ENCODE measurements around the gene SFR1.
A peak's percentile ranks its signal among the peaks of the same experiment; 100 is the strongest.

The SFR1 gene

DNA sequence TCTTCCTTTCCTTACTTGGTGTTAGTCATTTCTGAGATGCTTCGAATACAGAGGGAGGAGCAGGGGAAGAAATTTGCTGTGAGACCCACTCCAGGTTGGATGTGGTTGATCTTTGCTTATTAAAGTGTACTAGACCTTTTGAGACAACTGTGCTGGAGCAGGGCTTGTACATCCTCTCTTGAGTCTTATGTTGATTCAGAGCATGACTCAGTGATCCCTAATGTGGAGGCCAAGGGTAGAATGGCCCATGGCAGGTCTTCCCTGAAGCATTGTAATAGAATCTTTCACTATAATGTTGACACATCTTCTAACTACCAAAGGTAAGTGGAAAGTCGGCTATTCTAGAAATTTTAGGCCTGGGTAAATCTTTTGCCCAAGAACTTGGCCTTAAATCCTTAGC lies 17.0 kb upstream of the SFR1 start:
- no peak for DNase-seq (ENCODE audit: low read depth in 2 of 2)

DNA sequence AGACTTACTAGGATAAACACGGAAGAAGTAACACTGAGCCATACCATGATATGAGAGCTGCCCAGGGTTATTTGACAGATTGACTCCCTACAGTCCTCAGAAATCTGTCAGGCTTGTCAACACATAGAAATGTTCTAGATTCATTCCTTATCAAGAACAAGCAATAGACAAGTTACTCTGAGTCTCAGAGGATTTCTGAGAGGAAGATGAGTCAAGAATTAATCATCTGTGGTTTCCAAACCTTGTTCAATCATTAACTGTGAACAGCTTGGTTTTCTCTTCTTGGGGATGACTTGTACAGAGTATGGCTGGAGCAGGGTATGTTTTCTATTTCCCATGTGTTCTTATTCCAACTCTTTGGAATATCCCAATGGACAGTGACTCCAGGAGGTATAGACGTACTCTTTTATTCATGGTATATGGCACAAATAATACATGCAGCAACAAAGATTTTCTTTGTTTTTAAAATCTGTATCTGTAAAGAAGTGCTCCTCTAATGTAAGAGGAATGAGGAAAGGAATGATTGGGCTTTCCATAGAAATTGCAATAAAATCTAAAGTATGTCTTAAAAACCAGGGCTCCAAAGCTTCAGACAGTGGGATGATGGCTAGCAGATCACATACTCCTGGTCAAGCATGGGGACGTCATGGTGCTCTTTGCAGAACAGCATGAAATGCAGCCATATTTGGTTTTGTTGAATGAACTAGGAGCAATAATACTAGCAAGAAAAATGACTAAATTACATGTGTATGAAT lies 11.9 kb upstream of the SFR1 start:
- no peak for DNase-seq (ENCODE audit: low read depth in 2 of 2)

DNA sequence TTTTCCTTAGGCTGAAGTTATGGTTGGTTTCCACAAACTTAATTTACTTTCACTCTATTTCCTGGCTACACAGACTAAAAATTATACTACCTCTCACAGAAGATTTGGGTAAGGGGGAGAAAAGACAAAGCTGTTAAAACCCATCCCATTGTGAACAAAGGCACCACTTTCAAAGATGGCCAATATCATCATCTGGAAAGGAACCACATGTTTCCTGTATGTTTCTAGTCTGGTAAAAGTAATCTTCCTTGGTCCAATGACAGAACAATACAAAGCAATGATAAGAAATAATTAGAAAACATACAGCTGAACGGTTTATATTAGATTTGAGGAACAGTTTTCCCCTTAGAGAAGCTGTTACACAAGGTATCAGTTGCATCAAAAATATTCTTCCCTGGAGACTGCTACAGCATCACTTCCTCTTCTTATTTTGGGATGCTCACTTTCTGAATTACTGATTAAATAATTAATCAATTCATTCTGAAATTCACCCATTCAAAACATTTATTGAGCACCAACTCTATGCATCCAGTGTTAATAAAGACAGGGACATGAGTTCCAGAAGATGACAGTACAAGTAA lies 8.5 kb upstream of the SFR1 start:
- no peak for DNase-seq (ENCODE audit: low read depth in 2 of 2)

DNA sequence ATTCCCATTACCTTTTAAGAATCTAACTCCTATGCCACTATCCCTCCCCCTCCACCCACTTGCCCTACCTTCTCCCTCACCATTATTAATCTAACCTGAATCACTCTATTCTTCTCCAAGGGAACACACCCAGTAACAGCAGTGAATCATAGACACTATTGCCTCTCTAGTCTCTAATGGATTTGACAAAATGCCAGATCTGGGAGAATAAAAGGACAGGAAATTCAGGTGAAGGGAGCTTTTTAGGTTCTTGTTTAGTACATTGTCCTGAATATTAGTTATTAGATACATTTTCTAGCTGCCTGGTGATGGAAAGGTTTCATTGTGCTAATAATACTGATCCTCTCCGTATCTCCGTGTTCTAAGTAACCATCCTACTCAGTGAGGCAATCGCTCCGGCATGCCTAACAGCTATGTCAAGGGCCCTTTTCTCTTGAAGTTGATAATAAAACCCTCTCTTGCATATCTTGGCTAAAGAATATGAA lies 4.1 kb upstream of the SFR1 start:
- DNase-seq (ENCODE audit: low read depth in 2 of 2) = no peak

DNA sequence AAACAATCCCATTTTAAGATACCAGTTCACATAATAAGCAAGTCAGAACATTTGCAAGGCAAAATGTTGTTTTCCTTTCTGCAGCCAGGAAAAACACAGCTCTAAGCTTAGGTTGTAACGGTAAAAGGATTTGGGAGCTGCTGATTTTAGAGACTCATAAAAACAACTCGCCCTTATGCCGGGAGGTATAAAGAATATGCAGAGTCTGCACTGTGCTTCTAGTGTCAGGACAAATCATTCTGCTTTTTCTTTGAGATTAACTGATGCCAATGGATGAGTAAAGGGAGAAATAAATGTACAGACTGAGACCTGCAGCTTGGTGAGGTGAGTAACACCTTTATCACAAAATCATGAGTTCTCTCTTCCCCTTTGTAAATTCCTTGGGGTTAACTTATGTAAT lies 2.0 kb upstream of the SFR1 start:
- DNase-seq (ENCODE audit: low read depth in 2 of 2) = no peak

DNA sequence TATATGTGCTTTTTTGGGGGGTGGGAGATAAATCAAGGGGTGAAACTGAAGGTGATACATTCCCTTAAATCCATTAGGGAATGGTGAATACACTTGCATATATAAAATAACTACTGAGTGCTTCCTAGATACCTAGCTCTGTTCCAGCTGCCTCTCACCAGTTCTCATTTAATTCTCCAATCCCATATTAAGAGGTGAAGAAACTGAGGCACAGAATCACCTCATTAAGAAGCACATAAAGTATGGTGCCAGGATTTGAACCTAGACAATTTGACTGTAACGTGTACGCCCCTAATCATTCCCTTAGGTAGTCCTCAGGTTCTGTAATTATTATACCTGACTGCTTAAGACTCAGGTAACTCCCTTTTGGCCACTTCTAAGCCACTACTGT lies 1.5 kb upstream of the SFR1 start:
- no peak for DNase-seq (ENCODE audit: low read depth in 2 of 2)

DNA sequence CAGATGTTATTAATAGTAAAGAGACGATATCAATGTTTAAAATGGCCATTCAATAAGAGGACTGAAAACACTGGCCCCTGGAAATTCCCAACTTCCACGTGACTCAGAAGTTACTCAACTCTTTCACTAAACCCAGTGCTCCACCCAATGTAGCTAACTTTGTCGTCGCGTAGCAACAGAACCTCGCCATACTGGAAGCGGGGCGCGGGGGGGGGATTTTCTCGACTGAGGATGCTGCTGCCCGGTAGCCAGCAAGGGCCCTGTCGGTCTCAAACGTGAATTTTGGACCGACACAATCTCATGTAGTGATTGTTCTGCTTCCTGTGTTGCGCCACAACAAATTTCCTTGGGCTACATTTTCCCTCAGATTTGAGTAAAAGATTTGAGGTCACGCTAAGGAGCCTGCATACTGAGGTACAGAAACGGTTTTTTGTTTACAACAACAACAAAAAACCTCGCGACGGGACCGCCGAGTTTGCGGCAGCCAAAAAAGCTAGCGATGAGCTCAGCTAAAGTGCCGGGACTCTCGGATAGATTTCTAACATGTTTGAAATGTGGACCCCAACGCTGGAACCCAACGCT lies 977 bp upstream of the SFR1 start:
- DNase-seq (ENCODE audit: low read depth in 2 of 2) = peak; percentile 45 to 69

DNA sequence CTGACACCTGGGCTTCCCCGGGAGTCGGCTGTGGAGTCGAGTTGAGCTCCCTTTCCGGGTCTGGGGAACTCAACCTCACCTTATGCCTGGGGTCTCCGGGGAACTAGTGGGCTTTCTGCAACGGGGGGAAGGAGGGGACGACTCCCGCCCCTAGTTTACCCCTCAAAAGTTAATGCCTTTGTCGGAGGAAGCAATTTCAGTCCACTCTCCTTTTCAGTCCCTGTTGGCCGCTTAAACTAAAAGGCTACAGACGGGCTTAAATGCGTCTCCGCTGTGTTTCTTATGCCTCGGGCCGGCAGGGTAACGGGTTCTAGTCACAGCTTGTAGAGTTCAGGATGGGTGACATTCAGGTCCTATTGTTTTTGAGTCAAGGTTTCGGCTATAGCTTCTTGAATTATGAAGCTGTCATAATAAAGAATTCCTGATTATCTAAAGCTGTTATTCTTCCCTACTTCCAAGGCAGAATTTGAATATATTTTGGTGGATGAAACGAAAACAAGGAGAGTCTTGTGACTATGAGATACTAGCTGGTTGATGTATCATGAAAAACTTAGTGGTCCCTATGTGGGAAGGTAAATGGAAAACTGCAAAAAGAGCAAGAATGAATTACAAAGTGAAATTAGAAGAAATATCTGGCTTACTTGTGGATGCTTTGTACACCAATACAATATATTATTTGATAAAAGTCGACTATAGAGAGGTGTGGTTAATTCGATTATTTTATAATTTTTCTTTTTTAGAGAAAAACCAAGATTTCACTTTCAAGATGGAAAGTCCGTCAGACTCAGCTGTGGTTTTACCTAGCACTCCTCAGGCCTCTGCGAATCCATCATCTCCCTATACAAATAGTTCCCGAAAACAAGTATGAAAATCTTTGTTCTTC lies 495 bp downstream of the SFR1 start:
- DNase-seq (ENCODE audit: low read depth in 2 of 2) = no peak

DNA sequence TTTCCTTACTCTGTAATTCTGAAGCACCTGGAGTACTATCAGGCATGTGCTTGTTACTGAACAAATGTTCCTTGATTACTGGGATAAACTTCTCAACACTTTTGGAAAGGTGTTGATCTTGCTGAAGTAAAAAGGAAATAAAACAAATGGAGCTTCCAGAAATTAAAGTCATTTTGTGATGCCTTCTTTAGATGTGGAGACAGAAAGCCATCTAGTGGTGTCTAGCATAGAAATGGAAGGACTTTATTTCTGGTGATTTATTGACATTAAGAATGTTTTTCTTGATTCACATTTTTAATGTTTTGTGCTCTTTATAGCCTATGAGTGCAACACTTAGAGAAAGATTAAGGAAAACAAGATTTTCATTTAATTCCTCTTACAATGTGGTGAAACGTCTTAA lies 1.4 kb downstream of the SFR1 start:
- no peak for DNase-seq (ENCODE audit: low read depth in 2 of 2)

DNA sequence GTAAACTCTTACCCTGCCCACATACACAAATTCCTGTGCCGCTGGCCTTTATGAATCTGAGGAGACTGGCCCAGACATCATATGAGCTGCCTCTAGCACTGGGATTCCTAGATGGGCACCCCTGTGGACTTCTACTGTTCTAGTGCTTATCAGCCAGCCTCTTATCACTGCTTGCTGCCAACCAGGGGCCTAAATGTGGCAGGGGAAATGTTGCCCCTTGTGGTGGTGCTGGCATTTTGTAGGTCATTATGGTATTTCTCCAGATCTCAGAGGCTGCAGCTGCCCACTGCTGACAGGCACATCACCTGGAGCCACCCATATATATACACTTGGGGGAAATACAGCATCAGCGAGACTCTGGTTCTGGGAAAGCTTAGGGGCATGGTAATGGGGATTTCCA lies 5.4 kb downstream of the SFR1 start:
- no peak for DNase-seq (ENCODE audit: low read depth in 2 of 2)

DNA sequence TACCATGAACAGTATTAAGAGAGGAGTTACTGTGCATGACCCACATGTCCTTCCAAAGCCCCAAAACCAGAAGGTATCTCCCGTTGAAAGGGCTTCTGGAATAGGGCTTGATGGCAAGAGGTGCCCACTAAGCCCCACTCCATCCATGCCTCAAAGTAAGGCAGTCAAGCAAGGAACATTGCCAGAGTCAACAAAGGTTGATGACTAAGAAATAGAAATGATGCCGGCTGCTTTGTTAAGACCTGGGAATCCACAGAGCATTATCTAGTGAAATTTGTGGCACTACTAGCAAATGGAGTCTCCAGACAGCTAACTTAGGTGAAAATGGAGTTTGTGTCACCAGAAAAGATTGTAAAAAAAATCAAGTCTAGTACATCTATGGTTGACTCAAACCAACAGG lies 6.2 kb downstream of the SFR1 start:
- no peak for DNase-seq (ENCODE audit: low read depth in 2 of 2)

DNA sequence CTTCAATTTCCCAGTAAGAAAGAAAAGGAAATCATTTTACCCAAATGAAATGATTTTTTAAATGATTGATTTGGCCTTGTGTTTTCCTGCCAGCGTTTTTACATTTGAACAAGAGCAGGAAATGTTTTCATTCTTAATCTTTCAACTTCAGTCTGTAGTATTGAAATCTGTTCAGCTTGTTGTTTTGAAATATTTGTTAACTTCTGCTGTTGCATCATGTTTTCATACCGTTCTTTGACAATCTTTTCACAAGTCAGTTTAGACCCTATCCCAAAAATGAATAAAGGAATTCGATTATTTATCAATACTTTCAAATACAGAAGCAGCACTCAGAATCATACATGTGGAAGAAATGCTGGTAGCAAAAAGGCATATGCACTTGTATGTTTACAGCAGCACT lies 8.1 kb downstream of the SFR1 start:
- DNase-seq (ENCODE audit: low read depth in 2 of 2) = no peak

DNA sequence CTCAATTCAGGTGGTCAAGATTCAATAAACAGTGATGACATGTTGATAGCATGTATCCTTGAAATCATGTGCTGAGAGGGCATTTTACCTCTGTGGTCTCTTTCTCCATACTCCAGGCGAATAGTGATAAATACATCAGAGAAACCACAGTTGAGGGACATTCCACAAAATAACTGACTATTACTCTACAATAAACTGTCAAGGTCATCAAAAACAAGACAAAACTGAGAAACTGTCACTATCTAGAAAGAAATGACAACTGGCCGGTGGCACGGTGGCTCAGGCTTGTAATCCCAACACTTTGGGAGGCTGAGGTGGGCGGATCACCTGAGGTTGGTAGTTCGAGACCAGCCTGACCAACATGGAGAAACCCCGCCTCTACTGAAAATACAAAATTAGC lies 16.2 kb downstream of the SFR1 start:
- no peak for DNase-seq (ENCODE audit: low read depth in 2 of 2)

DNA sequence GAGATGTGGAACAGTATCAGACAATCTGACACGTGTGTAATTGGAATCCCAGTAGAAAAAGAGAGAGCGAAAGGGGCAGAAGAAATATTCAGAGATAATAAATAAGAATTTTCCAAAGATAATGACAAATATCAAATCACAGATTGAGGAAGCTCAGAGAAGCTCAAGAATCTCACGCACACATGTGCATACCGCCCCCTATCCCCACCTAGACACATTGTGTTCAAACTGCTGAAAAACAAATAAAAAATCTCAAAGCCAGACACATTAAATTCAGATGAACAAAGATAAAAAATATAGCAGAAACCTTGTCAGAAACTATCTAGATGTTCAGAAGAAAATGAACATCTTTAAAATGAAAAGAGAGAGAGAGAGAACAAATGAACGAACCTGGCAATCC lies 17.2 kb downstream of the SFR1 start:
- DNase-seq (ENCODE audit: low read depth in 2 of 2) = no peak

DNA sequence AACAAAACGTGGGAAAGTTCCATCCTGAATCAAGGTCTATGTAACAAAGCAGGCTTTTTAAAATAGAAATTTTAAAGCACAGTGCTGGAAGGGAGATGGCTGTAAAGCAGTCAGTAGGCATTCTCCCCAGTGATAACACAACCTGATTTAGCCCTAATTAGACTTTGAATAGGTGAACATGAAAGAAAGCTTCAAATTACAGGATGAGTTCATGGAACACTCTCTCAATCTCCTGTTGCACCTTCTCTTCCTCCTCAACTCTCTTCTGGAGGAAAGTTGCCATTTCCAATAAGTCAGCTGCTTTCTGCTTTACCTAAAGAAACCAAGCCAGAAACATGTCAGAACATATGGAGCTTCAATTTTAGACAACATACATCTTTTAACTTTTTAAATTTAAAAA lies 20.1 kb downstream of the SFR1 start:
- no peak for DNase-seq (ENCODE audit: low read depth in 2 of 2)

DNA sequence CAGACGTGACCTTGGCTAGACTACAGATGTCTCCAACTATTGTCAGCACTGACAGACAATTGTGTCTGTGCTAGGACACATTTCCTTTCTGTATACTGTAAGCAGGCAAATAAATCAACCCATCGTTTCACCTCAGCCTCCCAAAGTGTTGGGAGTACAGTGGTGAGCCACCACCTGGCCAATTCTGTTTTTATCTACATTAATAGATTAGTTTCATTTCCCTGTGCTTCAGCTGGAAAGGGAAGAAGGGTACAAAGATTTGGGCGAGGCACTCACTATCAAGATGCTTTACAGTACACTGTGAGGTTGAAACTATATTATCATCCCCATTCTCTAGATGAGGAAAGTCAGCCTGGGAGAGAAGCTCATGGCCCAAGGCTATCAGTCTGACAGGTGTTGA lies 21.9 kb downstream of the SFR1 start:
- no peak for DNase-seq (ENCODE audit: low read depth in 2 of 2)

DNA sequence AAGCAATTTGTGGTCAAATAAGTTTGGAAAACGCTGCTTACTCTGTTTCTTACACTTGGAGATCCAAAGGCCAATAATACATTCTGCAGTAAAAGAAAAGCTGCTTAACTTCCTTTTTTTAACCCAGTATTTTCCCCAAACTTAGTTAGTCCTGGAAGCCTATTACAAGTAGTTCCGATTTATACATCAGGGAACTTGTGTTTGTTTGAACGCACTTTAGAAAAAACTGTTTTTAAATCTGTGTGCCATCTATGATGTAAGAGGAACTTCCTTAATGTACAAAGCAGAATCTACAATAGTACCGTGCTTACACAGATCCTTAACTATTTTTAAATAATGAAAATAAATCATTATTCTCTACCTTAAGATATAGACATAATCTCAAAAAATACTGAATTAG lies 23.0 kb downstream of the SFR1 start:
- no peak for DNase-seq (ENCODE audit: low read depth in 2 of 2)

DNA sequence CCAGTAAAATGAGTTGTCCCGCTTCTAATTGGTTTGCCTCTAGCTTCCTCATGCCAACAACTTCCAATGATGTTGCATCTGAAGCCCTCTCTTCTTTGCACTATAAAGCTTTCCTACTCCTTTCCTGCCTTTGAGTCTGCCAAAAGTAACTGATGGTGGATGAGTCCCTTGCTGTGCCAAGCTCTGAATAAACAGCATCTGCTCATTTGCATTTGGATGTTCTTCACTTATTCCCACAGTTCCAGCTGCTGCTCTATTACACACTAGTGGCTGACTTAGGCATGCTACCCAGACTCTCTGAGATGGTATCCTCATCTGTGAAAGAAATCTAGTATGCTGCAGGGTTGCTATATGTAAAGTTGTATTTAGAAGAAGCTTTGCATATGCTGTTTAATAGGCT lies 24.9 kb downstream of the SFR1 start:
- no peak for DNase-seq (ENCODE audit: low read depth in 2 of 2)

DNA sequence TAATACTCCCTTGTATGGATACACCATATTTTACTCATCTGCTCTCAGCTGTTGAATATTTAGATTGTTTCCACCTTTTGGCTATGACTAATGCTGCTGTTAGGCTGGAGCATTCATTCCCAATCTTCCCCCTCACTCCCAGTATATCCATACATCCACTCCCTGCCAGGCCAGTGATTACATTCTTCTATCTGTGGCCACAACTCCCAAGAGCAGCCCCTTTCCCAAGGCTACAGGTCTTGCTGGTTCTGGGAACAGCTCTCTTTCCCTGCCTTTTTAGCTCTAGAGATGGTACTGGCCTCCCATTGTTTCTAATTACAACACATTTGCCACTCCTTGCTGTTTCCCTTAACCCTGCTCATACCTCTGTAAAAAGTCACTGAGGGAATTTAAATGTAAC lies 28.2 kb downstream of the SFR1 start:
- no peak for DNase-seq (ENCODE audit: low read depth in 2 of 2)

DNA sequence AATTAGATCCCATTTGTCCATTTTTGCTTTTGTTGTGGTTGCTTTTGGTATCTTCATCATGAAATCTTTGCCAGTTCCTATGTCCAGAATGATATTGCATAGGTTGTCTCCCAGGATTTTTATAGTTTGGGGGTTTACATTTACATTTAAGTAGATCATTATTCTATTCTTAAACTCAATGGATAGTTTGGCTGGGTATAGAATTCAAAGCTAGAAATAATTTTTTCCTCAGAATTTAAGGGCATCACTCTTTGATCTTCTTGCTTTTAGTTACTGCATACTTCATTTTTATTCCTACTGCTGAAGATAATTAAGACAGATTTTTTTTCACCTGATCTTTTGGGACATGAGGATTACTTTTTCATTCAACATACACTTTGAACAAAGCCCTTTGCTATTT lies 29.8 kb downstream of the SFR1 start:
- DNase-seq (ENCODE audit: low read depth in 2 of 2) = no peak

DNA sequence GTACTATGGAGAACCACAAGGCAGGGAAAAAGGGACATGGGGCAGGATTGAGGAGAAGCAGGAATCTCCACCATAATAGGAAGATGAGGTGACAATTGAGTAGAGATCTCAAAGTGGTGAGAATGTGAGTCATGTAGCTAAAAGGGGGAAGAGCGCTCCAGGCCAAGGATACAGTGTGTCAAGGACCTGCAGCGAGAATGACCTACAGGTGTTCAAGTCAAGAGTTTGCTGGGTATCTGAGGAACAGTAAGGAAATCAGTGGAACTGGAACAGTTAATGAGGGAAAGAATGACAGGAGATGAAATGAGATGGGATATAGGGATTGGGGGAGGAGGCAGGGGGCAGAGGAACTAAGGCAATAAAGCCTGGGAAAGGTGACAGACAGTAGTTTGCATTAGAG lies 33.6 kb downstream of the SFR1 start:
- no peak for DNase-seq (ENCODE audit: low read depth in 2 of 2)

DNA sequence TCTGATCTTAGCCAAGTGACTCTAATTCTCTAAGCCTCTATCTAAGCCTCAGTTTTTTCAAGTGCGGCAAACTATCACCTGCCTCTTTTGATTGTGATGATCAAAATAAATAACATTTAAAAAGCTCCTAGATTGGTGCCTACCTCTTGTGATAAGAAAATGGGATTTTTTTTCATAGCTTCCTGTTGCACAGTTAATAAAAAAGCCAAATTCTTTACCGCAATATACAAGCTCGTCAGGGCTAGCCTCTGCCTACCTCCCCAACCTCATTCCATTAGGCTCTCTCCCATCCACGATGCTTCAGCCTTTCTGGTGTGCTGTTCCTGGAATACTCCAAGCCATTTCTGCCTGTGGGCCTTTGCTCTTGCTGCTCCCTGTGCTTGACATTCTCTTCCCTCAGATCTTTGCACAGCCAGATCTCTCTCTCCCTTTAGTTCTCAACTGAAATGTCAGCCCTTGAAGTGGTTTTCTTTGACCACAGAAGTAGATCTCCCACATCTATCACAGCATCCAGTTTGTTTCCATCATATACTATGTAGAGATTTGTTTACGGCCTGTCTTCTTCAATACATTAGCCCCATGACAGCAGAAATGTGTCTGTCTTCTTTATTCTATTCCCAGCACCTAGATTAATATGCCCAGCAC lies 48.8 kb downstream of the SFR1 start:
- no peak for DNase-seq (ENCODE audit: low read depth in 2 of 2)
